Lower lobe of right lung (tissue), 2 donors: ENCODE results near the gene EMC10. TPM values are rescaled to one million over a fixed set of nuclear protein-coding genes. Genes with fewer than 3 reads are reported as not detected.
"Not testable (repeated sequence)": the region's sequence is repeated elsewhere in the genome, so short reads cannot be mapped to it uniquely, and the experiment has no call there.

Experiments
- ATAC-seq, 2 donors: fragments of 200-7000 bp; cut with Tn5 transposase; one replicate each; pipeline ENCODE4 v1.9.1; 2020 to 2022; ENCODE audit warnings: mild to moderate bottlenecking in 2 of 2, moderate library complexity in 2 of 2
- DNase-seq: peaks from one replicate; pipeline ENCODE4 v3.0.0-alpha.2; 2020
- H3K27ac ChIP-seq: fragments of 200-600 bp; one replicate; pipeline ENCODE4 v1.8.0; 2022
- H3K27me3 ChIP-seq: fragments of 200-600 bp; one replicate; pipeline ENCODE4 v1.8.0; 2022; ENCODE audit warnings: low read depth
- H3K36me3 ChIP-seq: fragments of 200-600 bp; one replicate; pipeline ENCODE4 v1.8.0; 2022; ENCODE audit warnings: mild to moderate bottlenecking
- H3K4me1 ChIP-seq: fragments of 200-600 bp; one replicate; pipeline ENCODE4 v1.8.0; 2022
- H3K4me3 ChIP-seq: fragments of 200-600 bp; one replicate; pipeline ENCODE4 v1.8.0; 2022; ENCODE audit warnings: mild to moderate bottlenecking
- H3K9me3 ChIP-seq: fragments of 200-600 bp; one replicate; pipeline ENCODE4 v1.8.0; 2022
- intact Hi-C: fragments of 100-400 bp; cut with DNase I; formaldehyde crosslinking; loops from one replicate; pipeline ENCODE4 v1.11.0; 2022
- total RNA-seq: library from RNA; stranded (reverse); fragmentation: NEBNext Ultra II Directional; extraction: Animal tissue kit (Norgen Biotek cat#: 25700); gene quantifications from one replicate; pipeline ENCODE4 v1.2.1, GENCODE V29; 2021
- TF ChIP-seq, protein P1 (sequence below): fragments of 200-600 bp; IDR thresholded peaks from one replicate; pipeline ENCODE4 v1.8.0; 2022; ENCODE audit warnings: antibody characterized with exemption, mild to moderate bottlenecking
- donor health status: DM: no; HTN: yes; CAD: no; lungs with severe emphysema.

Gene EMC10
- total RNA-seq, 1 donor from 2014 or later, result 95.6 TPM

DNA sequence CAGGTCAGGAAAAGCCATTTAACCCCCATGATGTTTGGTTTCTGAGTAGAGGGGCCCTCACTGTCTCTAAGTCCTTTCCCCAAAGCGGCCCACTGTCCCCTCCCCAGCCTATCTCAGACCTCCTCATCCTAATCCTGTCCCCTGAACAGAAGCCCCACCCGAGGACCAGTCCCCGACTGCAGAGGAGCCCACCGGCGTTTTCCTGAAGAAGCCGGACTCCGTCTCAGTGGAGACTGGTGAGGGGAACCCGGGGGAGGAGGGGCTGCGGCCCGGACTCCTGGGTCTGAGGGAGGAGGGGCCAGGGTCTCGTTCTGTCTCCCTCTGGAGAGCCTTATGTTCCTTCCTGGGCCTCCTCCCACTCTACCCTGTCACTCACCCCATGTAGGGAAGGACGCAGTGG, 40.7 kb upstream of the EMC10 start:
- ATAC-seq (no peak), DNase-seq (no peak)
- H3K36me3 ChIP-seq, result no peaks in the 10 kb centered on the region
- H3K27ac ChIP-seq, result no peak overlapping the region
- H3K9me3 ChIP-seq, result no peaks in the 10 kb centered on the region
- peaks cover 18% of the 10 kb centered on the region for H3K27me3 ChIP-seq
- H3K4me3 ChIP-seq, result no peak overlapping the region
- TF ChIP-seq, protein P1, sequence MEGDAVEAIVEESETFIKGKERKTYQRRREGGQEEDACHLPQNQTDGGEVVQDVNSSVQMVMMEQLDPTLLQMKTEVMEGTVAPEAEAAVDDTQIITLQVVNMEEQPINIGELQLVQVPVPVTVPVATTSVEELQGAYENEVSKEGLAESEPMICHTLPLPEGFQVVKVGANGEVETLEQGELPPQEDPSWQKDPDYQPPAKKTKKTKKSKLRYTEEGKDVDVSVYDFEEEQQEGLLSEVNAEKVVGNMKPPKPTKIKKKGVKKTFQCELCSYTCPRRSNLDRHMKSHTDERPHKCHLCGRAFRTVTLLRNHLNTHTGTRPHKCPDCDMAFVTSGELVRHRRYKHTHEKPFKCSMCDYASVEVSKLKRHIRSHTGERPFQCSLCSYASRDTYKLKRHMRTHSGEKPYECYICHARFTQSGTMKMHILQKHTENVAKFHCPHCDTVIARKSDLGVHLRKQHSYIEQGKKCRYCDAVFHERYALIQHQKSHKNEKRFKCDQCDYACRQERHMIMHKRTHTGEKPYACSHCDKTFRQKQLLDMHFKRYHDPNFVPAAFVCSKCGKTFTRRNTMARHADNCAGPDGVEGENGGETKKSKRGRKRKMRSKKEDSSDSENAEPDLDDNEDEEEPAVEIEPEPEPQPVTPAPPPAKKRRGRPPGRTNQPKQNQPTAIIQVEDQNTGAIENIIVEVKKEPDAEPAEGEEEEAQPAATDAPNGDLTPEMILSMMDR, result no peak
- H3K4me1 ChIP-seq, result peaks cover 10% of the 10 kb centered on the region
- intact Hi-C loops, result no loop called here

DNA sequence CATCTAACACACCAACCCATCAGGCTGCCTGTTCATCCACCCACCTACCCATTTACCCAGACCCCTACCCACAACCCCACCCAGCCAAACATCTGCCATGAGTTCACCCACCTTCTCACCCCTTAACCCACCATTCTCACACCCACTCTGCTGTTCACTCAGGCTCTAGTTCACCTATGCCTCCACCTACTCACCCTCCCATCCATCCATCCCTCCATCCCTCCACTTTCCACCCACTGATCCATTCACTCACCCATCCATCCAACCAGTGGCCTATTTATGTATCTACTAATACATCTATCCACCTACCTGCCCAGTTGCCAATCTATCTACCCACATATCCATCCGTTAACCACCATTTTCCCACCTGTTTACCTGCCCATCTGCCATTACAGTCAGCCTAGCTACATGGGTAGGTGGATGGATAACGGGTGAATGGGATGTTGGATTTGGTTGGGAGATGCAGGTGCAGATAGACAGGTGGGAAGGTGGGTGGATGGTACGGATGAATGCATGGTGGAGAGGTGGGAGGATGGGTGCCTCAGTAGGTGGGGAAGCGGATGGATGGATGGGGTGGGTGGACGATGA, 38.4 kb upstream of the EMC10 start:
- H3K36me3 ChIP-seq, result no peaks in the 10 kb centered on the region
- intact Hi-C loops, result no loop called here
- DNase-seq (no peak), ATAC-seq (no peak)
- TF ChIP-seq, protein P1, result no peak
- no peak overlapping the region for H3K27ac ChIP-seq
- no peaks in the 10 kb centered on the region for H3K4me1 ChIP-seq
- H3K4me3 ChIP-seq, result no peak overlapping the region
- H3K27me3 ChIP-seq, result peaks cover 7% of the 10 kb centered on the region
- no peaks in the 10 kb centered on the region for H3K9me3 ChIP-seq

DNA sequence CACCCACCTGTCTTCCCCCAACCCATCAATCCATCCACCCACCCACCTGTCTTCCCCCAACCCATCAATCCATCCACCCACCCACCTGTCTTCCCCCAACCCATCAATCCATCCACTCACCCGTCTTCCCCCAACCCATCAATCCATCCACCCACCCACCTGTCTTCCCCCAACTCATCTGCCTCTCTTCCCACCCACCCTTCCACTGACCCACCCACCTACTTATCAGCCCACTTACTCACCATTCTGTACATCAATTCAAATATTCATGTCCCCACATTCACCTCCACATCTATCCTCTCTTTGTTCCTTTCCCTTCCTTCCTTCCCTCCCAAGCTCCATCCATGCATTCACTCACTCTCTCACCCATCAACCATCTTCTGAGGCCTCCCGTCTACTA, 37.2 kb upstream of the EMC10 start:
- H3K4me1 ChIP-seq, H3K36me3 ChIP-seq, H3K27ac ChIP-seq, DNase-seq, ATAC-seq, H3K27me3 ChIP-seq, H3K9me3 ChIP-seq, H3K4me3 ChIP-seq, intact Hi-C loops: not testable (repeated sequence)

DNA sequence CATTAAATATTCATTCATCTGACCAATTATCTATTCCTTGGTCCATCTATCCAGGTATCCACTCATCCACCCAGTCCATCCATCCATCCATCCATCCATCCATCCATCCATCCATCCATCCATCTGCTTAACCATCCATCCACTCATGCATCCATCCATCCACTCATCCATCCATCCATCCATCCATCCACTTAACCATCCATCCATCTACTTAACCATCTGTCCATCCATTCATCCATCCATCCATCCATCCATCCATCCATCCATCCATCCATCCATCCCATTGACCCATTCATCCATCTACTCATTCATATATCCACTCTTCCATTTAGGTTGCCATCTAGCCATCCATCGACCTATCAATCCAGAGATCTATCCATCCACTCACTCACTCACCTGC, 32.2 kb upstream of the EMC10 start:
- DNase-seq (no peak), ATAC-seq (no peak)
- Histone ChIP-seq H3K27me3 (no peaks in the 10 kb centered on the region), H3K27ac (no peak overlapping the region), H3K4me1 (no peaks in the 10 kb centered on the region), H3K36me3 (no peaks in the 10 kb centered on the region), H3K4me3 (no peak overlapping the region), H3K9me3 (no peaks in the 10 kb centered on the region)
- TF ChIP-seq, protein P1, result no peak
- intact Hi-C loops, result no loop called here

DNA sequence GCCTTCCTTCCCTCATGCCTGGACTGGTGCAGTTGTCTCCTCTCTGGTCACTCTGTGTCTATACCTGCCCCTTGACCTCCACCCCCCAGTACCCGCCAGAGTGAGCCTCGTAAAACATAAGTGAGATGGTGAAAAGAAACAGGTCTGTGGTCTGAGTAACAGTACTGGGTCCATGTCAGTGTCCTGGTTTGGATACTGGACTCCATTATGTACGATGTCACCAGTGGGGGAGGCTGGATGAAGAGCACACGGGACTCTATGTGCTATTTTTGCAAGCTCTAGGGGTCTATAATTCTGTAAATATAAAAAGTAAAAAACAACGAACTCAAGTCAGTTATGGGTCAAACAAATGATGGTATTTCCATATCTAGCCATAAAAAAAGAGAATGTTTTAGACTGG, 29.3 kb upstream of the EMC10 start:
- Histone ChIP-seq H3K9me3 (no peaks in the 10 kb centered on the region), H3K4me3 (no peak overlapping the region), H3K36me3 (no peaks in the 10 kb centered on the region), H3K4me1 (no peaks in the 10 kb centered on the region), H3K27me3 (peaks cover 3% of the 10 kb centered on the region), H3K27ac (no peak overlapping the region)
- ATAC-seq (no peak), DNase-seq (no peak)
- intact Hi-C loops, result no loop called here
- TF ChIP-seq, protein P1, result no peak

DNA sequence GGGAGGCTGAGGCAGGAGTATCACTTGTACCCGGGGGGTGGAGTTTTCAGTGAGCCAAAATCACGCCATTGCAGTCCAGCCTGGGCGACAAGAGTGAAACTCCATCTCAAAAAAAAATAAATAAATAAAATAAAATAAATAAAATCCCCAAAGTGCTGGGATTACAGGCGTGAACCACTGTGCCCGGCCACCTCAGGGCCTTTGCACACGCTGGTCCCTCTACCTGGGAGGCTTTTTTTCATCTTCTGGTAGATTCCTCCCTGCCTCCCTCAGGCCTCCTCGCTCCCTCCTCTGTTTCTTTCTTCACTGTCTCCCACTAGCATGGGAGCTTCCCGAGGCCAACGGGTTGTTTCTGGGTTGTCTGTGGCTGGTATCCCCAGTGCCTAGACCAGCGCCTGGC, 28.6 kb upstream of the EMC10 start:
- TF ChIP-seq, protein P1, result no peak
- peaks cover 3% of the 10 kb centered on the region for H3K27me3 ChIP-seq
- H3K36me3 ChIP-seq, result no peaks in the 10 kb centered on the region
- no peak overlapping the region for H3K27ac ChIP-seq
- DNase-seq (no peak), ATAC-seq (no peak)
- H3K4me1 ChIP-seq, result no peaks in the 10 kb centered on the region
- H3K9me3 ChIP-seq, result no peaks in the 10 kb centered on the region
- no peak overlapping the region for H3K4me3 ChIP-seq
- intact Hi-C loops, result no loop called here
